GM18511 (cell line): Measurements from ENCODE around the gene RPS28.

Experiments
- ATAC-seq: cut with Tn5 transposase; IDR thresholded peaks from one replicate; pipeline ENCODE4 v1.9.1; 2021; ENCODE audit warnings: mild to moderate bottlenecking, moderate library complexity; ENCODE audit not compliant: unreplicated experiment

The RPS28 gene

DNA sequence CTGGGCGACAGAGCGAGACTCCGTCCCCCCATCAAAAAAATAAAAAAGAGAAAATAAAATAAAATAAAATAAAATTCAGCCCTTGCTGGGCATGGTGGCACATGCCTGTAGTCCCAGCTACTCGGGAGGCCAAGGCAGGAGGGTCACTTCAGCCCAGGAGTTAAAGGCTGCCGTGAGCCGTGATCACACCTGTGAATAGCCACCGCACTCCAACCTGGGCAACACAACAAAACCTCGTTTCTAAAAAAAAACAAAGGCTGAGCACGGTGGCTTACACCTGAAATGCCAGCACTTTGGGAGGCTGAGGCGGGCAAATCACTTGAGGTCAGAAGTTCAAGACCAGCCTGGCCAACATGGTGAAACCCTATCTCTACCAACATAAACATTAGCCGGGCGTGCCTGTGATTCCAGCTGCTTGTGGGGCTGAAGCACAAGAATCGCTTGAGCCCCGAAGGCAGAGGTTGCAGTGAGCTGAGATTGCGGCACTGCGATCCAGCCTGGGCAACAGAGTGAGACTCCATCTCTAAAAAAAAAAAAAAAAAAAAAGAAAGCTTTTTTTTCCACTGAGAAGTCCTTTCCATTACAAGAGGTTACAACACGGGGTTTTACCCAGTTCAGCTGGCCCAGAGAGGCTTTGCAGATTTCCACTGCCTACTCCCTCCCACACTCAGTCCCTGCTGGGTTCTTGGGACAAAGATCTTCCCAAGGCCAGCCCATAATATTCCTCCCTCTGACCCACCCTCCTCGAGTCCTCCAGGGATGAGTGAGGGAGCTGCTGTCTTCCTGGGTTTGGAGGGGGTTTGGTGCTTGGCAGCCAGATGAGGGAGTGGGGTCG is 49.1 kb downstream of the RPS28 start:
- no peak for ATAC-seq

DNA sequence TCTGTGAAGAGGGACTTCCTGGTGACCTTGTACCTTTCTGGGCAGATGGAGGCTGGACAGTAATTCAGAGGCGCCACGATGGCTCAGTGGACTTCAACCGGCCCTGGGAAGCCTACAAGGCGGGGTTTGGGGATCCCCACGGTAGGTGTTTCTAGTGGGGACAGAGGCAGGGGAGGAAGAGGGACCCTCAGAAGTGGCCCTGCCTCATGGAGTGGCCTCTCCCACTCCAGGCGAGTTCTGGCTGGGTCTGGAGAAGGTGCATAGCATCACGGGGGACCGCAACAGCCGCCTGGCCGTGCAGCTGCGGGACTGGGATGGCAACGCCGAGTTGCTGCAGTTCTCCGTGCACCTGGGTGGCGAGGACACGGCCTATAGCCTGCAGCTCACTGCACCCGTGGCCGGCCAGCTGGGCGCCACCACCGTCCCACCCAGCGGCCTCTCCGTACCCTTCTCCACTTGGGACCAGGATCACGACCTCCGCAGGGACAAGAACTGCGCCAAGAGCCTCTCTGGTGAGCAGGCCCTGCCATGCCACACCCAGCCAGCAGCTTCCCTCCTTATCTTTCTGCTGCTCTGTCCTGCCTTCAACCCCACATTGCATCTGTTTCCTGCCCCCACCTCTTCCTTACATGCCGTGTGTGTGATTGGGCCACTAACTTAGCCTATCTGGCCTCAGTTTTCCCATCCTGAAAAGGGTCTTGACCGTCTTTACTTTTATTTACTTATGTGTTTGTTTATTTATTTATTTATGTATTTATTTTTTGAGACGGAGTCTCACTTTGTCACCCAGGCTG is 49.9 kb downstream of the RPS28 start:
- ATAC-seq: no peak
